HEK293T (cell line): ENCODE results near the gene PAQR9.

Experiments used
- ARNT ChIP-seq: fragments of 450-650 bp; IDR thresholded peaks from 2 replicates; pipeline ENCODE4 v1.6.1; 2017; ENCODE audit warnings: mild to moderate bottlenecking
- BHLHE40 ChIP-seq: fragments of 450-650 bp; IDR thresholded peaks from 2 replicates; pipeline ENCODE4 v1.6.1; 2016; ENCODE audit warnings: mild to moderate bottlenecking, moderate library complexity, borderline replicate concordance
- CTBP1 ChIP-seq: fragments of 450-650 bp; IDR thresholded peaks from 2 replicates; pipeline ENCODE4 v1.6.1; 2016; ENCODE audit warnings: borderline replicate concordance
- ELF4 ChIP-seq: fragments of 450-650 bp; IDR thresholded peaks from 2 replicates; pipeline ENCODE4 v1.6.1; 2017; ENCODE audit warnings: antibody characterized with exemption
- FOXA1 ChIP-seq: fragments of 450-650 bp; IDR thresholded peaks from 2 replicates; pipeline ENCODE4 v1.6.1; 2016; ENCODE audit warnings: mild to moderate bottlenecking
- HDGF ChIP-seq: fragments of 450-650 bp; IDR thresholded peaks from 2 replicates; pipeline ENCODE4 v1.6.1; 2017; ENCODE audit warnings: antibody characterized with exemption, borderline replicate concordance
- SUZ12 ChIP-seq: fragments of 450-650 bp; IDR thresholded peaks from 2 replicates; pipeline ENCODE4 v1.6.1; 2016; ENCODE audit warnings: mild to moderate bottlenecking

DNA sequence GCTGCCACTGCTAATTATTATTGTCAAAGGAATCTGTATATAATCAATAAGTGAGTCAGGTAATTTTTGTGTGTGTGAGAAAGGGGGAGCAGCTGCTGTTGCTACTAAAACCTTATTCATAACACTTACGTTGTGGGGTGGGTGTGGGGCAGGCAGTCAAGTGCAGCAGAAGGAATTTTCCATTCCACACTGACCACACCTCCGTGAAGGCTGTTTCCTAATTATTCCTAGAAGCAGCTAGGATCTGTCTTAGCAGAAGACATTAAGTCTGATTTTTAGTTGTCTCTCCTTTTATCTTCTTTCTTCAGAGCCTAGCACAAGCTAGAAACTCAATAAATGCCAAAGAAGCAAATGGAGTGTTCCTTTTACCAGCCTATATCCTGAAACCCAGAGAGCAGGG lies 33.9 kb upstream of the PAQR9 start:
- no peak for TF ChIP-seq CTBP1
- no peak for TF ChIP-seq HDGF
- TF ChIP-seq ELF4 = no peak
- TF ChIP-seq BHLHE40 = no peak
- TF ChIP-seq FOXA1 = no peak
- no peak for TF ChIP-seq ARNT
- TF ChIP-seq SUZ12 = no peak
